Epithelial cell of proximal tubule (primary cell): ENCODE data around the gene MUC3A. TPM values are rescaled to one million over a fixed set of nuclear protein-coding genes. Genes with fewer than 3 reads are reported as not detected.

Experiments
- DNase-seq: peaks from one replicate; pipeline ENCODE4 v3.0.0-alpha.2; 2011; ENCODE audit warnings: low read depth
- H3K4me3 ChIP-seq: 2 replicates; pipeline ENCODE4 v1.5.1; 2011; ENCODE audit warnings: low read depth, mild to moderate bottlenecking, low read length
- total RNA-seq: library from RNA; depleted of rRNA; stranded (reverse); fragments of >200 nt; gene quantifications from 2 replicates; pipeline ENCODE4 v1.2.3, GENCODE V29; 2015
- TF ChIP-seq, protein P1 (sequence below): conservative IDR thresholded peaks from 2 replicates; pipeline ENCODE4 v1.5.1; 2012; ENCODE audit warnings: low read depth, mild to moderate bottlenecking, low read length

The MUC3A gene
- total RNA-seq, 1 donor from 2014 or later = not detected

DNA sequence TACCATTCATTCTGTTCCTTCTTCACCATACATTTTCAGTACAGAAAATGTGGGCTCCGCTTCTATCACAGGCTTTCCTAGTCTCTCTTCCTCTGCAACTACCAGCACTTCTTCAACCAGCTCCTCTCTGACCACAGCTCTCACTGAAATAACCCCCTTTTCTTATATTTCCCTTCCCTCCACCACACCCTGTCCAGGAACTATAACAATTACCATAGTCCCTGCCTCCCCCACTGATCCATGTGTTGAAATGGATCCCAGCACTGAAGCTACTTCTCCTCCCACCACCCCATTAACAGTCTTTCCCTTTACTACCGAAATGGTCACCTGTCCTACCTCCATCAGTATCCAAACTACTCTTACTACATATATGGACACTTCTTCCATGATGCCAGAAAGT is 10.6 kb downstream of the MUC3A start:
- TF ChIP-seq, protein P1, sequence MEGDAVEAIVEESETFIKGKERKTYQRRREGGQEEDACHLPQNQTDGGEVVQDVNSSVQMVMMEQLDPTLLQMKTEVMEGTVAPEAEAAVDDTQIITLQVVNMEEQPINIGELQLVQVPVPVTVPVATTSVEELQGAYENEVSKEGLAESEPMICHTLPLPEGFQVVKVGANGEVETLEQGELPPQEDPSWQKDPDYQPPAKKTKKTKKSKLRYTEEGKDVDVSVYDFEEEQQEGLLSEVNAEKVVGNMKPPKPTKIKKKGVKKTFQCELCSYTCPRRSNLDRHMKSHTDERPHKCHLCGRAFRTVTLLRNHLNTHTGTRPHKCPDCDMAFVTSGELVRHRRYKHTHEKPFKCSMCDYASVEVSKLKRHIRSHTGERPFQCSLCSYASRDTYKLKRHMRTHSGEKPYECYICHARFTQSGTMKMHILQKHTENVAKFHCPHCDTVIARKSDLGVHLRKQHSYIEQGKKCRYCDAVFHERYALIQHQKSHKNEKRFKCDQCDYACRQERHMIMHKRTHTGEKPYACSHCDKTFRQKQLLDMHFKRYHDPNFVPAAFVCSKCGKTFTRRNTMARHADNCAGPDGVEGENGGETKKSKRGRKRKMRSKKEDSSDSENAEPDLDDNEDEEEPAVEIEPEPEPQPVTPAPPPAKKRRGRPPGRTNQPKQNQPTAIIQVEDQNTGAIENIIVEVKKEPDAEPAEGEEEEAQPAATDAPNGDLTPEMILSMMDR = no peak
- no peak for DNase-seq
- H3K4me3 ChIP-seq = no peak overlapping the region

DNA sequence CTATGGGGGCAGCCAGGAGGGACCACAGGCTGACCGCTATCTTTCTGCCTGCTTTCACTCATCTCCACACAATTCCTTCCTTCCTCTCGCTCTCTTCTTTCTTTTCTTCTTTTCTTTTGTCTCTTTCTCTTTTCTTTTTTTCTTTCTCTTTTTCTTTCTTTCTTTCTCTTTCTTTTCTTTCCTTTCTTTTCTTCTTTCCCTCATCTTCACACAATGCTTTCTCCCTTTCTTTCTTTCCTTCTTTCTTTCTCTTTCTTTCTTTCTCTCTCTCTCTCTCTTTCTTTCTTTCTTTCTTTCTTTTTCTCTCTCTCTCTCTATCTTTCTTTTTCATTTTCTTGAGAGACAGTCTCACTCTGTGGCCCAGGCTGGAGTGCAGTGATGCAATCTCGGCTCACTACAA is 13.2 kb downstream of the MUC3A start:
- TF ChIP-seq, protein P1 = no peak
- no peak for DNase-seq
- H3K4me3 ChIP-seq = no peak overlapping the region

DNA sequence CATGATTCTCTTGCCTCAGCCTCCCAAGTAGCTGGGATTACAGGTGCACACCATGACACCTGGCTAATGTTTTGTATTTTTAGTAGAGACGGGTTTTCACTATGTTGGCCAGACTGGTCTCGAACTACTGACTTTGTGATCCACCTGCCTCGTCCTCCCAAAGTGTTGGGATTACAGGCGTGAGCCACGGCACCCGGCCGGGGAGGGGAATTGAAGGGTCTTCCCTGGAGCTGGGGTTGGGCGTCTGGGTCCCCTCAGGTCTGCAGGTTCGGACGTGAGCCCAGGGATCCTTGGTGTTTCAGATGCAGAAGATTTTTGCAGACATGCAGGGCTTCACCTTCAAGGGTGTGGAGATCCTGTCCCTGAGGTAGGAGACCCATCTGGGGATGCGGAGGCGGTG is 14.1 kb downstream of the MUC3A start:
- TF ChIP-seq, protein P1 = no peak
- DNase-seq = no peak
- H3K4me3 ChIP-seq = no peak overlapping the region

DNA sequence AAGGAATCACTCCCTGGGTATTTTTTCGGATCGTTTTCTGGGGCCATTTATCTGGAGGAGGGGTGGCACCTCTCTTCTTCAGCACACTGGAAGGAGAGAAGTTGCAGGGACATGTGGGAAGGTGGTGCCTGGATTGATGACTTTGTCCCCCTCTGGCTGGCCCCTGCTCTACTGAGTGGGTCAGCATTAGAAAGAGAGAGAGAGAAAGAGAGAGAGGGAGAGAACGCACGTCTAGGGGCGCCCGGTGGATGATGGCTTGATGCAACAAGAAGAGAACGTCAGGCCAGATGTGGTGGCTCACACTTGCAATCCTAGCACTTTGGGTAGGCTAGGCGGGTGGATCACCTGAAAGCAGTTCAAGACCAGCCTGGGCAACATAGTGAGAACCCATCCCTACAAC is 14.5 kb downstream of the MUC3A start:
- TF ChIP-seq, protein P1 = no peak
- no peak for DNase-seq
- no peak overlapping the region for H3K4me3 ChIP-seq

GRCh38 chr7:100964630-100965029 is 15.3 kb downstream of the MUC3A start:
- TF ChIP-seq, protein P1 = no peak
- no peak overlapping the region for H3K4me3 ChIP-seq
- DNase-seq = no peak

- TF ChIP-seq, protein P1 = no peak
- H3K4me3 ChIP-seq = no peak overlapping the region
- no peak for DNase-seq
These were observed 15.8 kb downstream of the MUC3A start for GRCh38 chr7:100965045-100965722.
